Calu3 (cell line): Measurements from ENCODE around the gene BMAL1. TPM values are rescaled to one million over a fixed set of nuclear protein-coding genes. Genes with fewer than 3 reads are reported as not detected.

Source experiments
- BruUV-seq: library from RNA; stranded (reverse); fragments of 400-500 nt; replicated peaks from 2 replicates; lab custom pipeline; 2021; lab: Mats Ljungman, UMichigan
- CTCF ChIA-PET: fragments of 300-600 bp; sonication (Branson Sonifier 250); formaldehyde crosslinking; loops from one replicate; lab custom pipeline; 2022; ENCODE audit warnings: antibody characterized with exemption; lab: Charles Lee
- DNase-seq: peaks from one replicate; pipeline ENCODE4 v3.0.0; 2022
- H3K27ac Mint-ChIP-seq: one replicate; pipeline ENCODE4 v1.8.0; 2022; ENCODE audit warnings: mixed read lengths; ENCODE audit not compliant: unreplicated experiment
- H3K27me3 Mint-ChIP-seq: one replicate; pipeline ENCODE4 v1.8.0; 2022; ENCODE audit warnings: mixed read lengths; ENCODE audit not compliant: unreplicated experiment
- H3K36me3 Mint-ChIP-seq: one replicate; pipeline ENCODE4 v1.8.0; 2022; ENCODE audit warnings: mild to moderate bottlenecking, moderate library complexity, mixed read lengths; ENCODE audit not compliant: insufficient read depth, unreplicated experiment
- H3K4me1 Mint-ChIP-seq: one replicate; pipeline ENCODE4 v1.8.0; 2022; ENCODE audit warnings: mild to moderate bottlenecking, low read depth, mixed read lengths; ENCODE audit not compliant: unreplicated experiment
- H3K4me3 Mint-ChIP-seq: one replicate; pipeline ENCODE4 v1.8.0; 2022; ENCODE audit warnings: mild to moderate bottlenecking, low read depth, moderate library complexity, mixed read lengths; ENCODE audit not compliant: unreplicated experiment
- H3K9me3 Mint-ChIP-seq: one replicate; pipeline ENCODE4 v1.8.0; 2022; ENCODE audit warnings: low read depth, mixed read lengths; ENCODE audit not compliant: unreplicated experiment
- intact Hi-C: fragments of 100-400 bp; cut with micrococcal nuclease; formaldehyde crosslinking; loops from one replicate; pipeline ENCODE4 v1.10.0; 2022; ENCODE audit not compliant: unreplicated experiment
- total RNA-seq: library from RNA; stranded (reverse); gene quantifications from 2 replicates; pipeline ENCODE4 v1.2.3, GENCODE V29; 2022
- TF ChIP-seq, protein P1 (sequence below): fragments of 200-600 bp; IDR thresholded peaks from one replicate; pipeline ENCODE4 v1.8.0; 2022; ENCODE audit warnings: antibody characterized with exemption; ENCODE audit not compliant: unreplicated experiment

Gene BMAL1
- total RNA-seq, 1 experiment from 2014 or later: 10.3 TPM

DNA sequence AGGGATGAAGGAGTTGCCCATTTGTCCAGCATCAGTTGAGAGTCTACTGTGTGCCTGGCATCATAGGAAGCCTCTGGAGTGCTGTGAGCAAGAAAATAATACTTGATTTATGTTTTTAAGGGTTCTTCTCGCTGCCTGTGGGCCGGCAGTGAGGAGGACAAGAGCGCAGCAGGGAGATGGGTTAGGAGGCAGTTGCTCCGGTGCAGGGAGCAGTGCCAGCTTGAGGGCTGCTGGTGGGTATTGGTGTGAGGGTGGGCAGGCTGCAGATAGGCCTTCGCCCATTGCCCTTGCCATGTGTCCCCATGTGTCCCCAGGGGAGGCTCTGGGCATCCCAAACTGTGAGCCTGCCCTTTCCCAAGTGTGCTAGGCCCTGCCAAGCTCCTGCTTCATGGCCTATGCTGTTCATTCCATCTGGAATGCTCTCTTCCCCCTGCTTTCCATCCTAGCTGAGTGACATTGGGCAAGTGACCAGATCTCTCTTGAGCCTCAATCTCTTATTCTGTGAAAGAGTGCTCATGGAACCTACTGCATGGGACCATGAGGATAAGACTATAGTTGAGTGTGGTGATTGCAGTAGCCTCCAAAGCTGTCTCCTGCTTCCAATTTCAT lies 19.8 kb downstream of the BMAL1 start:
- intact Hi-C loops: no loop called here
- Mint-ChIP-seq H3K4me1 (no peaks in the 10 kb centered on the region), H3K27me3 (peaks cover 25% of the 10 kb centered on the region), H3K27ac (no peak overlapping the region), H3K4me3 (no peak overlapping the region), H3K9me3 (no peaks in the 10 kb centered on the region), H3K36me3 (no peaks in the 10 kb centered on the region)
- TF ChIP-seq, protein P1, sequence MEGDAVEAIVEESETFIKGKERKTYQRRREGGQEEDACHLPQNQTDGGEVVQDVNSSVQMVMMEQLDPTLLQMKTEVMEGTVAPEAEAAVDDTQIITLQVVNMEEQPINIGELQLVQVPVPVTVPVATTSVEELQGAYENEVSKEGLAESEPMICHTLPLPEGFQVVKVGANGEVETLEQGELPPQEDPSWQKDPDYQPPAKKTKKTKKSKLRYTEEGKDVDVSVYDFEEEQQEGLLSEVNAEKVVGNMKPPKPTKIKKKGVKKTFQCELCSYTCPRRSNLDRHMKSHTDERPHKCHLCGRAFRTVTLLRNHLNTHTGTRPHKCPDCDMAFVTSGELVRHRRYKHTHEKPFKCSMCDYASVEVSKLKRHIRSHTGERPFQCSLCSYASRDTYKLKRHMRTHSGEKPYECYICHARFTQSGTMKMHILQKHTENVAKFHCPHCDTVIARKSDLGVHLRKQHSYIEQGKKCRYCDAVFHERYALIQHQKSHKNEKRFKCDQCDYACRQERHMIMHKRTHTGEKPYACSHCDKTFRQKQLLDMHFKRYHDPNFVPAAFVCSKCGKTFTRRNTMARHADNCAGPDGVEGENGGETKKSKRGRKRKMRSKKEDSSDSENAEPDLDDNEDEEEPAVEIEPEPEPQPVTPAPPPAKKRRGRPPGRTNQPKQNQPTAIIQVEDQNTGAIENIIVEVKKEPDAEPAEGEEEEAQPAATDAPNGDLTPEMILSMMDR: no peak
- BruUV-seq: no TSS peak
- no peak for DNase-seq
- CTCF ChIA-PET: no interaction called here

DNA sequence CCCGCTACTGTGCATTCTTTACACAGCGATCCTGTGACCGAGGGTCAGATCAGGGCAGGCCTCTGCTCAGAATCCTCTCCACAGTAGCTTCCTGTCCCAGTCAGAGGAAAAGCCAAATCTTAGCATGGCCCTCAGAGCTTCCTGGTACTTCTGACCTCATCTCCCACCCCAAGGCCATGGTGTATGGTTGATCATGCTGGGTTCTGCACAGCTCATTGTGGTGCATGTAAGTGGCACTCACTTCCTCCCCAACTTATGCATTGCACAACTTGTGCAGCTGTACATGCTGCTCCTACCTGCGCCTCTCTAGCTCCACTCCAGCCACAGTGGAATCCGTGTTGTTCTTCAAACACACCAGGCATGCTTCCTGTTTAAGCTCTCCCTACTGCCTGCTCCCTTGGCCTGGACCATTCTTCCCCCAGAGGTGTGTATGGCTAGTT lies 20.3 kb downstream of the BMAL1 start:
- H3K4me3 Mint-ChIP-seq: no peak overlapping the region
- CTCF ChIA-PET: no interaction called here
- TF ChIP-seq, protein P1: no peak
- intact Hi-C loops: no loop called here
- no peaks in the 10 kb centered on the region for H3K36me3 Mint-ChIP-seq
- DNase-seq: no peak
- H3K27me3 Mint-ChIP-seq: peaks cover 25% of the 10 kb centered on the region
- H3K27ac Mint-ChIP-seq: no peak overlapping the region
- no peaks in the 10 kb centered on the region for H3K9me3 Mint-ChIP-seq
- H3K4me1 Mint-ChIP-seq: no peaks in the 10 kb centered on the region
- BruUV-seq: no TSS peak

DNA sequence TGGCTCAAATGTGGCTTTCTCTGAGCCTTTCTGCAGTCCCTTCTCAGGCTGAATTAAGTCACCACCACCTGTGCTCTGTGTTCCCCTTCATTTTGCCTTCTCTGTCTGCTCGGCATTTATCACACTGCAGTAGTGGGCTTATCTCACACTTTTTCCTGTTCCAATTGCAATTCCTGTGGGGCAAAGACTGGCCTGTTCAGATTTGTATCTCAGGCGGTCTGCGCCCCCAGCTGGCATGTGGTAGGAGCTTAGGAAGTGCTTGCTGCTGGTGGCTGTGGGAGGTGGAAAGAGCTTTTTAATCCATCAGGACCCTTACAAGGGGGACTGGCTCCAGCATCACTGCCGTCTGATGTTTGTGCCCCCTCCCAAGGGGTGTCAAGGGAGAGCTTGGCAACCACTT lies 21.2 kb downstream of the BMAL1 start:
- H3K4me3 Mint-ChIP-seq: no peak overlapping the region
- H3K36me3 Mint-ChIP-seq: no peaks in the 10 kb centered on the region
- H3K27me3 Mint-ChIP-seq: peaks cover 25% of the 10 kb centered on the region
- TF ChIP-seq, protein P1: no peak
- intact Hi-C loops: no loop called here
- no peak for DNase-seq
- CTCF ChIA-PET: no interaction called here
- H3K4me1 Mint-ChIP-seq: no peaks in the 10 kb centered on the region
- BruUV-seq: no TSS peak
- no peak overlapping the region for H3K27ac Mint-ChIP-seq
- H3K9me3 Mint-ChIP-seq: no peaks in the 10 kb centered on the region

DNA sequence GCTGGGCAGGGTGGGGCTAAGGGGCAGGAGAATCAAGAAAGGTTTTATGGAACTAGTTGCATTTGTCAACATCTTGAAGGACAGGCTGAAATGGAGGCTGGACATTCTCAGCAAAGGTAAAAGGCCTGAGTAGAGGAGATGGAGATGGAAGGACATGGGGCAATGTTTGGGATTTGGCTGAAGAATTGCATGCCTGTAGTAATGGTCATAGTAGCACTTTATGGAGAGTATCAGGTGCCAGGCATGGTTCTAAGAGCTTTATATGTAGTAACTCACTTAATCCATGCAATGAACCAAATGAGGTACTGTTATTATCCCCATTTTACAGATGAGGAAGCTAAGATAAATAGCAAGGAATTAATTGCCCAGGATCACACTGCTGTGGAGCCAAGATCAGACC lies 23.9 kb downstream of the BMAL1 start:
- TF ChIP-seq, protein P1: no peak
- CTCF ChIA-PET: no interaction called here

More for the DNA sequence above, 23.9 kb downstream of the BMAL1 start:
- intact Hi-C loops: no loop called here
- no peak for DNase-seq
- Mint-ChIP-seq H3K4me1 (no peaks in the 10 kb centered on the region), H3K4me3 (no peak overlapping the region), H3K9me3 (no peaks in the 10 kb centered on the region), H3K27me3 (peaks cover 11% of the 10 kb centered on the region), H3K27ac (no peak overlapping the region), H3K36me3 (no peaks in the 10 kb centered on the region)
- BruUV-seq: no TSS peak
